CD14-positive monocyte (primary cell): Measurements from ENCODE around the gene HSPD1. TPM values are rescaled to one million over a fixed set of nuclear protein-coding genes. Genes with fewer than 3 reads are reported as not detected.

Experiments used
- DNase-seq, 3 donors: peaks; one replicate each; pipeline ENCODE4 v3.0.0-alpha.2; 2011 to 2022
- H2AFZ ChIP-seq: 2 replicates; pipeline ENCODE4 v1.6.0; 2012; ENCODE audit warnings: mild to moderate bottlenecking, low read depth, low read length, inconsistent platforms; ENCODE audit not compliant: insufficient read depth, poor library complexity, severe bottlenecking
- H3K27ac ChIP-seq, 2 donors: 1 replicate in 1 of 2; 2 replicates in 1 of 2; pipeline ENCODE4 v1.5.1; 2012 to 2013; ENCODE audit warnings: low read length in 2 of 2, control low read depth in 1 of 2, inconsistent platforms in 1 of 2, low read depth in 1 of 2, mild to moderate bottlenecking in 1 of 2
- H3K27me3 ChIP-seq, 2 donors: one replicate each; pipeline versions ENCODE4 v1.6.0 to v1.6.1; 2011 to 2013; ENCODE audit warnings: low read length in 2 of 2; ENCODE audit not compliant: control insufficient read depth in 2 of 2, insufficient read depth in 2 of 2
- H3K36me3 ChIP-seq, 2 donors: replicated peaks in 1 of 2; 1 replicate in 1 of 2; 2 replicates in 1 of 2; pipeline versions ENCODE4 v1.5.1 to v1.6.1; 2012 to 2013; ENCODE audit warnings: low read length in 2 of 2, control low read depth in 1 of 2, inconsistent platforms in 1 of 2, mild to moderate bottlenecking in 1 of 2; ENCODE audit not compliant: insufficient read depth in 2 of 2, control insufficient read depth in 1 of 2
- H3K4me1 ChIP-seq, 2 donors: 1 replicate in 1 of 2; 2 replicates in 1 of 2; pipeline versions ENCODE4 v1.5.1 to v1.6.1; 2012 to 2013; ENCODE audit warnings: low read length in 2 of 2, control low read depth in 1 of 2, inconsistent platforms in 1 of 2, mild to moderate bottlenecking in 1 of 2, moderate library complexity in 1 of 2; ENCODE audit not compliant: insufficient read depth in 2 of 2, control insufficient read depth in 1 of 2
- H3K4me2 ChIP-seq: replicated peaks from 2 replicates; pipeline ENCODE3; 2012; ENCODE audit warnings: low read length, moderate library complexity, mild to moderate bottlenecking; ENCODE audit not compliant: poor library complexity, severe bottlenecking; ENCODE audit errors: extremely low read depth
- H3K4me3 ChIP-seq, 3 experiments: fragments of 200-600 bp in 1 of 3; sonication (generic) in 1 of 3; replicated peaks in 1 of 3; 1 replicate in 2 of 3; 2 replicates in 1 of 3; pipeline ENCODE4 v1.5.1; 2011 to 2013; ENCODE audit warnings: low read length in 3 of 3, mild to moderate bottlenecking in 3 of 3, control low read depth in 2 of 3, low read depth in 2 of 3, inconsistent platforms in 1 of 3, moderate library complexity in 1 of 3
- H3K79me2 ChIP-seq: 2 replicates; pipeline ENCODE4 v1.6.0; 2012; ENCODE audit warnings: mild to moderate bottlenecking, control low read depth, inconsistent platforms, low read length, moderate library complexity; ENCODE audit not compliant: insufficient read depth
- H3K9ac ChIP-seq: 2 replicates; pipeline ENCODE4 v1.6.0; 2017; ENCODE audit warnings: low read length, mild to moderate bottlenecking; ENCODE audit not compliant: insufficient read depth, poor library complexity, severe bottlenecking
- H3K9me3 ChIP-seq, 2 donors: replicated peaks in 1 of 2; 1 replicate in 1 of 2; 2 replicates in 1 of 2; pipeline versions ENCODE4 v1.5.1 to v1.6.1; 2012 to 2013; ENCODE audit warnings: low read length in 2 of 2, control low read depth in 1 of 2; ENCODE audit not compliant: control insufficient read depth in 1 of 2, insufficient read depth in 1 of 2
- H4K20me1 ChIP-seq: 2 replicates; pipeline ENCODE4 v1.6.0; 2012; ENCODE audit warnings: mild to moderate bottlenecking, low read length, control low read depth, moderate library complexity; ENCODE audit not compliant: insufficient read depth
- H3K27ac Mint-ChIP-seq, 7 donors: one replicate each; pipeline ENCODE4 v1.8.0; 2020; ENCODE audit warnings: mild to moderate bottlenecking in 7 of 7, mixed read lengths in 7 of 7, moderate library complexity in 6 of 7, inconsistent platforms in 2 of 7
- H3K27me3 Mint-ChIP-seq, 3 donors: one replicate each; pipeline ENCODE4 v1.8.0; 2021 to 2022; ENCODE audit warnings: low read depth in 3 of 3, mild to moderate bottlenecking in 3 of 3, mixed read lengths in 3 of 3, moderate library complexity in 3 of 3, inconsistent platforms in 1 of 3
- H3K36me3 Mint-ChIP-seq, 2 donors: one replicate each; pipeline ENCODE4 v1.8.0; 2020; ENCODE audit warnings: mixed read lengths in 2 of 2, inconsistent platforms in 1 of 2, mild to moderate bottlenecking in 1 of 2
- H3K4me1 Mint-ChIP-seq: one replicate; pipeline ENCODE4 v1.8.0; 2020; ENCODE audit warnings: mild to moderate bottlenecking, mixed read lengths
- H3K4me3 Mint-ChIP-seq, 2 donors: one replicate each; pipeline ENCODE4 v1.8.0; 2020; ENCODE audit warnings: mild to moderate bottlenecking in 2 of 2, mixed read lengths in 2 of 2, moderate library complexity in 1 of 2
- H3K9me3 Mint-ChIP-seq, 7 donors: one replicate each; pipeline ENCODE4 v1.8.0; 2020 to 2022; ENCODE audit warnings: mixed read lengths in 7 of 7, mild to moderate bottlenecking in 6 of 7, moderate library complexity in 6 of 7, inconsistent platforms in 2 of 7
- WGBS: methylation state at CpG from one replicate; pipeline ENCODE4 v1.1.5; 2013; ENCODE audit warnings: missing lambda C conversion rate; ENCODE audit not compliant: insufficient coverage; 5-methylcytosine and 5-hydroxymethylcytosine counted together
- intact Hi-C, 2 donors: fragments of 100-400 bp; cut with micrococcal nuclease; formaldehyde crosslinking; loops; one replicate each; pipeline versions ENCODE4 v1.15.0 to v1.15.1; 2023
- polyA plus RNA-seq, 3 donors: library from polyadenylated mRNA; depleted of rRNA in 1 of 3; unstranded in 2 of 3; stranded (reverse) in 1 of 3; fragments of 300-500 nt in 2 of 3; fragments of >200 nt in 1 of 3; fragmentation: Illumina TruSeq in 2 of 3; gene quantifications; 1 replicate in 2 of 3; 2 replicates in 1 of 3; pipeline ENCODE4 v1.2.3, GENCODE V29; 2012 to 2021
- TF ChIP-seq, protein P1 (sequence below): fragments of 200-600 bp; IDR thresholded peaks from one replicate; pipeline ENCODE4 v1.8.0; 2022; ENCODE audit warnings: antibody characterized with exemption, mild to moderate bottlenecking

HSPD1 gene
- polyA plus RNA-seq, 3 donors = 42.7 to 62.1 (median 44.5) TPM

DNA sequence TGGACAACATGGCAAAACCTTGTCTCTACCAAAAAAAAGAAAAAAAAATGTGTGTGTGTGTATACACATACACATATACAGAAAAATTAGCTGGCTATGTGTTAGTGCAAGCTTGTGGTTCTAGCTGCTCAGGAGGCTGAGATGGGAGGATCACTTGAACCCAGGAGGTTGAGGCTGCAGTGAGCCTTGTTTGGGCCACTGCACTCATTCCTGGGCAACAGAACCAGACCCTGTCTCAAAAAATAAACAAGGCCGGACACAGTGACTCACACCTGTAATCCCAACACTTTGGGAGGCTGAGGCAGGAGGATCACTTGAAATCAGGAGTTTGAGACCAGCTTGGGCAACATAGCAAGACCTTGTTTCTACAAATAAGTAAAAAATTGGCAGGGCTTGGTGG is 44.2 kb downstream of the HSPD1 start:
- H3K27ac ChIP-seq = no peak overlapping the region
- Mint-ChIP-seq H3K27ac (peak overlapping the region in 2 of 7 donors; percentile 34 to 60), H3K9me3 (peaks cover 0 to 9% (median 0%) of the 10 kb centered on the region in 7 donors), H3K4me1 (peaks cover 41% of the 10 kb centered on the region), H3K36me3 (peaks cover 9 to 23% of the 10 kb centered on the region in 2 donors), H3K27me3 (peaks cover 0 to 4% (median 0%) of the 10 kb centered on the region in 3 donors), H3K4me3 (no peak overlapping the region)
- no peak for DNase-seq
- H3K36me3 ChIP-seq = peaks cover 14 to 17% of the 10 kb centered on the region in 2 donors
- H2AFZ ChIP-seq = no peak overlapping the region
- WGBS = no CpG with 5 or more reads among the region's 1 CpG
- peaks cover 63% of the 10 kb centered on the region for H4K20me1 ChIP-seq
- no peaks in the 10 kb centered on the region for H3K27me3 ChIP-seq
- H3K4me2 ChIP-seq = no peak overlapping the region
- TF ChIP-seq, protein P1, sequence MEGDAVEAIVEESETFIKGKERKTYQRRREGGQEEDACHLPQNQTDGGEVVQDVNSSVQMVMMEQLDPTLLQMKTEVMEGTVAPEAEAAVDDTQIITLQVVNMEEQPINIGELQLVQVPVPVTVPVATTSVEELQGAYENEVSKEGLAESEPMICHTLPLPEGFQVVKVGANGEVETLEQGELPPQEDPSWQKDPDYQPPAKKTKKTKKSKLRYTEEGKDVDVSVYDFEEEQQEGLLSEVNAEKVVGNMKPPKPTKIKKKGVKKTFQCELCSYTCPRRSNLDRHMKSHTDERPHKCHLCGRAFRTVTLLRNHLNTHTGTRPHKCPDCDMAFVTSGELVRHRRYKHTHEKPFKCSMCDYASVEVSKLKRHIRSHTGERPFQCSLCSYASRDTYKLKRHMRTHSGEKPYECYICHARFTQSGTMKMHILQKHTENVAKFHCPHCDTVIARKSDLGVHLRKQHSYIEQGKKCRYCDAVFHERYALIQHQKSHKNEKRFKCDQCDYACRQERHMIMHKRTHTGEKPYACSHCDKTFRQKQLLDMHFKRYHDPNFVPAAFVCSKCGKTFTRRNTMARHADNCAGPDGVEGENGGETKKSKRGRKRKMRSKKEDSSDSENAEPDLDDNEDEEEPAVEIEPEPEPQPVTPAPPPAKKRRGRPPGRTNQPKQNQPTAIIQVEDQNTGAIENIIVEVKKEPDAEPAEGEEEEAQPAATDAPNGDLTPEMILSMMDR = no peak
- no peak overlapping the region for H3K9ac ChIP-seq
- no peak overlapping the region for H3K4me3 ChIP-seq
- intact Hi-C loops = loop anchor here in 1 of 2 donors (2.0 to 10.0 kb wide), 2 partner anchors 45 to 249 kb away; partner anchors contain the start of genes HSPE1 and MARS2
- no peaks in the 10 kb centered on the region for H3K9me3 ChIP-seq
- peaks cover 15 to 30% of the 10 kb centered on the region in 2 donors for H3K4me1 ChIP-seq
- peaks cover 71% of the 10 kb centered on the region for H3K79me2 ChIP-seq

DNA sequence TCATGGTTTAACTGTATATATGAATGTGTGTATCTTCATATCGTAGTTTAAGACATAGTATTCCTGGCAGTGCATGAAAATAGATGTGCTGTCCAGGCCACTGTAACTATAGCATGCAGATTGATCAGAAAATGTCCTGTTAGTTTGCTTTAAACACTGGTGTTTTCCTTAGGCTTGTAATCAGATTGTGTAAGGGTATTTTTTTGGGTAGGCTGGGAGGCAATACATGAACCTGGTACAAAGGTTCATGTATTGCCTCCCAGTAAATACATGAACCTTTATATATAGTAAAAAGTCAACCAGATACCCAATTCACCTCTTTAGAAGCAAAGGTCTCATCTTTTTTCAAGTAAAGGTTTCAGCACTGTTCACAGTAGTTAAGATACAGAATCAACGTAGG is 44.7 kb downstream of the HSPD1 start:
- Mint-ChIP-seq H3K27ac (peak overlapping the region in 4 of 7 donors; percentile 100), H3K9me3 (peaks cover 0 to 9% (median 0%) of the 10 kb centered on the region in 7 donors), H3K27me3 (peaks cover 0 to 4% (median 0%) of the 10 kb centered on the region in 3 donors), H3K36me3 (peaks cover 6 to 19% of the 10 kb centered on the region in 2 donors), H3K4me3 (peak overlapping the region; percentile 97 to 98), H3K4me1 (peaks cover 41% of the 10 kb centered on the region)
- Histone ChIP-seq H3K27me3 (no peaks in the 10 kb centered on the region), H3K27ac (peak overlapping the region in 1 of 2 donors; percentile 100), H3K36me3 (peaks cover 10 to 12% of the 10 kb centered on the region in 2 donors), H3K4me3 (peak overlapping the region in 1 of 3 experiments; percentile 90), H3K9ac (no peak overlapping the region), H2AFZ (no peak overlapping the region), H3K79me2 (peaks cover 66% of the 10 kb centered on the region), H4K20me1 (peaks cover 58% of the 10 kb centered on the region), H3K9me3 (no peaks in the 10 kb centered on the region), H3K4me2 (peak overlapping the region; percentile 92), H3K4me1 (peaks cover 15 to 30% of the 10 kb centered on the region in 2 donors)
- WGBS = 100% methylated on average over 2 of the region's 2 CpGs
- TF ChIP-seq, protein P1 = no peak
- DNase-seq = no peak
- intact Hi-C loops = loop anchor here in 1 of 2 donors (2.0 to 10.0 kb wide), 2 partner anchors 46 to 250 kb away; partner anchors contain the start of genes HSPE1 and MARS2
